DMS79 treated with DMSO at 0.1 percent for 48 hours (cell line): ENCODE results near the gene PDE9A.
"Not testable (repeated sequence)": the region's sequence is repeated elsewhere in the genome, so short reads cannot be mapped to it uniquely, and the experiment has no call there.

Experiments
- DNase-seq: peaks from one replicate; lab custom pipeline; 2025; lab: John Stamatoyannopoulos, UW

Gene PDE9A

GRCh38 chr21:42715427-42715826 is 62.0 kb downstream of the PDE9A start:
- DNase-seq, result not testable (repeated sequence)

GRCh38 chr21:42716074-42716473 is 62.7 kb downstream of the PDE9A start:
- no peak for DNase-seq

GRCh38 chr21:42720484-42720883 is 67.1 kb downstream of the PDE9A start:
- DNase-seq, result not testable (repeated sequence)

GRCh38 chr21:42721341-42721824 is 68.0 kb downstream of the PDE9A start:
- no peak for DNase-seq

- no peak for DNase-seq
Measured at GRCh38 chr21:42722153-42722552, 68.7 kb downstream of the PDE9A start.

GRCh38 chr21:42722808-42723473 is 69.5 kb downstream of the PDE9A start:
- no peak for DNase-seq

GRCh38 chr21:42724226-42724920 is 71.0 kb downstream of the PDE9A start:
- DNase-seq, result no peak

GRCh38 chr21:42725416-42725930 is 72.1 kb downstream of the PDE9A start:
- DNase-seq, result no peak

GRCh38 chr21:42731264-42732032 is 78.0 kb downstream of the PDE9A start:
- no peak for DNase-seq

GRCh38 chr21:42732033-42732410 is 78.6 kb downstream of the PDE9A start:
- no peak for DNase-seq

GRCh38 chr21:42733037-42733627 is 79.7 kb downstream of the PDE9A start:
- no peak for DNase-seq

- DNase-seq, result no peak
Measured at GRCh38 chr21:42733874-42734273, 80.5 kb downstream of the PDE9A start.

- DNase-seq, result no peak
Measured at GRCh38 chr21:42734323-42734971, 81.0 kb downstream of the PDE9A start.

- no peak for DNase-seq
Measured at GRCh38 chr21:42735061-42735460, 81.6 kb downstream of the PDE9A start.

GRCh38 chr21:42735944-42736343 is 82.5 kb downstream of the PDE9A start:
- DNase-seq, result no peak

GRCh38 chr21:42736646-42737350 is 83.4 kb downstream of the PDE9A start:
- no peak for DNase-seq

GRCh38 chr21:42737951-42738590 is 84.7 kb downstream of the PDE9A start:
- no peak for DNase-seq

- DNase-seq, result no peak
Measured at GRCh38 chr21:42739061-42739931, 85.9 kb downstream of the PDE9A start.

- no peak for DNase-seq
Measured at GRCh38 chr21:42740405-42740909, 87.0 kb downstream of the PDE9A start.
